Stimulated activated CD8-positive, alpha-beta memory T cell treated with anti-CD3 and anti-CD28 coated beads, Interleukin-2, amount 100 ng/mL, for 1 hour (primary cell): ENCODE data around the gene KDM2B.

Source experiments
- DNase-seq, 2 donors: peaks; one replicate each; pipeline ENCODE4 v3.0.0-alpha.2; 2020; ENCODE audit warnings: low read depth in 2 of 2

KDM2B gene

DNA sequence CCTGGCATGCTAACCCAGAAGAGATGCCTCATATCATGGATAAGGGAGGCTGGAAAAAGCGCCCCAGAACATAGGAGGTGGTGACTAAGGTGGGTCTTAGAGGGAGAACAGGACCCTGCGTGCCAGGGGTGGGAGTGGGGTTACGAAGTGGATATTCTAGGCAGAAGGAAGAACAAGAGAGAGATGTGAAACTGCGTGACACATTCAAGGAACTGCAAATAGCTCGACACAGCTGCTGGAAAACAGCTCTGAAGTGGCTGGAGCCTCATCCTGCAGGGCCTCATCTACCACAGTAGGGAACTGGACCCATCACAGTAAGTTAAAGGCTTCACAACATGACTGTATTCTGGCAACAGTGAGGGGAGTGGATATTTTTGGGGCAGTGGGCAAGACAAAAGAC, 119.8 kb downstream of the KDM2B start:
- no peak for DNase-seq

DNA sequence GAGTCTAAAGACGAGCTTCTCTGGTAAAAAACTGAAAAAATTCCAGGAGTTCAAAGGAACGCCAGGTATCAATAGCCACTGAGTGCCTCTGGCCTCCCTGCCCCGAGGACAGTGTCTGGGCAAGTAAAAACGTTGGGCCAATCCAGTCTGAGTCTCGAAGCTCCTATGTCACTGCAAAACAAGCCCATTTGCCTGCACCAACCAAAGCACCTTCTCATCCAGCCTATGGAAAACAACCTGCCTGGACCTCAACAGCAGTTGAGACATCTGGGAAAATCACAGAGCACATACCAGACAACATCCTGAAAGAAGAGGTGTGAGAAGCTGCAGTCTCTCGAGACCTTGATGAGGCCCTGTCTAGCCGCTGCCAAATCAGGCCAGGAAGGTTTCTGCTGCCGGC, 124.3 kb downstream of the KDM2B start:
- DNase-seq = no peak

DNA sequence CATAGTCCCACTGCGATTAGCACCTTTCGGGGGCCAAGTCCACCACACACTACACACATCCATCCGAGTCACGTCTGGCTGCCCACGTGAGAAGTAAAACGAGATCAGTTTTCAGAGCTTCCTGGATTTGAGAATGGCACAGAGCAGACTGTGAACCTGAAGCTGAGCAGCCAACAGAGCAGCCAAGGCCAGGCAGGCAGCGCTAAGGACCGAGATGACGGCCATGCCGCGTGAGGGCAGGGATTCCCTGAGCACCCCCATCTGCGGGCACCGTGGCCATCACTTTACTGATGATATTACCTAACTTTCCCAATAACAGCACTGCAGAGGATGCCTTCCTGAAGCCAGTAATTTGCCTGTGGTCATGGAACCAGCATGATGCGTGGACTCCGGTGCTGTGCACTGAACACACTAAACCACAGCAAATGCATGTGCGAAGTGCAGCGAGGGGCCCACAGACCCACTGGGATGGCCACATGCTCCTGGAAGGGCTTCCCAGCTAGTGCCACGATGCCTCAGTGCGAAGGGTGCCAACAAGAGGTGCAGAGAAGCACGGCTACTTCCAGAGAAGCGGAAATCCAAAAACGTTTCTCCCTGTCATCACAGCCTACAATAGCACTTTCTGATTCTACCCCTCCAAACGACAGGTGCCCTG, 124.9 kb downstream of the KDM2B start:
- DNase-seq = no peak

DNA sequence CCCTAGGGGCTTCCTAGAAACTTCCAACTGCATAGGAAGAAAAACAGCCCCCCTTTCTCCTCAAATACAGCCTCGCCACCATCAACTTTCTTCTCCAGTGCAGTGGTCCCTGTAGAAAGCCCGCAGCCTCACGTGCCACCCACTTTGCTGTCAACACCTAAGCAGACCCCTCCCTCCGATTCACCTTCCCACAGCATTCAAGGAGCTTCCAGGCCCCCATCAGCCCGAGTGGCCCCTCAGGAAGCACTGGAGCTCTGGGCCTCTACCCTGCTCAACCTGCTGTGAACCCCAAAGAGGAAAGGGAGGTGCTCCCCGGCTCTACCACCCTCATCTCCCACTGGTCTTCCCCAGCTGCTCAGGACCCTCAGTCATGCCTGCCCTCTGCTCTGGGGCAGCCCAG, 125.9 kb downstream of the KDM2B start:
- no peak for DNase-seq

DNA sequence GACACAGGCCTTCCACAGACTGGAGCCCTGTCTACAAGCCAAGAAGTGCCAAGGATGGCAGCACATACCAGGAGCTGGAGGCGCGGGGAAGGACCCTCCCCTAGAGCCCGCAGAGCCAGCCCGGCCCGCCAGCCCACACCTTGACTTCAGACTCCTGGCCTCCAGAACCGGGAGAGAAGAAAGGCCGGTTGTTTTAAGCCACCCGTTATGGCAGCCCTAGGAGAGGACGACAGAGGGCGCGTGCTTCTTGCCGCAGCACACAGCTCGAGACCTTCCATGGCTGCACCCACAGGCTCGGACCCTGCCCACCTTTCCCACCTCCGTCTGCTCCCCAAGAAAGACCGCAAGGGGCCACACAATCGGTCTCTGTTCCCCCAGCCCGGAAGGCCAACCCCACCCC, 127.2 kb downstream of the KDM2B start:
- no peak for DNase-seq

DNA sequence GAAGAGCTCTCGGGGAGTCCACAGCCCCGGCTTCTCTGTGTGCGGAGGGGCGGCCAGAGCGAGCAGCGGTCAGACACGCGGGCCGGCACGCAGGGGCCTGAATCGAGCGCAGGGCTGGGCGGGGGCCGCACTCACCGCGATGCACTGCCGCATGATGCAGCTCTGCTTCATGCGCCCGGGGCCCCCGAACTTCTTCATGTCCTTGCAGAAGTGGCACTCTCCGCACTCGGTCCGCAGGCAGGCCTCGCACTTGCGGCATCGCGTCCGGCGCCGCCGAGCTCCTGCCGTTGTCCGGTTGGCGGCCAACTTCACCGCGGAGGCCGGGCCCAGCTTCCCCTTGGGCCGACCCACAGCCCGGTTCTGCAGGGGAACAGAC, 127.8 kb downstream of the KDM2B start:
- no peak for DNase-seq

DNA sequence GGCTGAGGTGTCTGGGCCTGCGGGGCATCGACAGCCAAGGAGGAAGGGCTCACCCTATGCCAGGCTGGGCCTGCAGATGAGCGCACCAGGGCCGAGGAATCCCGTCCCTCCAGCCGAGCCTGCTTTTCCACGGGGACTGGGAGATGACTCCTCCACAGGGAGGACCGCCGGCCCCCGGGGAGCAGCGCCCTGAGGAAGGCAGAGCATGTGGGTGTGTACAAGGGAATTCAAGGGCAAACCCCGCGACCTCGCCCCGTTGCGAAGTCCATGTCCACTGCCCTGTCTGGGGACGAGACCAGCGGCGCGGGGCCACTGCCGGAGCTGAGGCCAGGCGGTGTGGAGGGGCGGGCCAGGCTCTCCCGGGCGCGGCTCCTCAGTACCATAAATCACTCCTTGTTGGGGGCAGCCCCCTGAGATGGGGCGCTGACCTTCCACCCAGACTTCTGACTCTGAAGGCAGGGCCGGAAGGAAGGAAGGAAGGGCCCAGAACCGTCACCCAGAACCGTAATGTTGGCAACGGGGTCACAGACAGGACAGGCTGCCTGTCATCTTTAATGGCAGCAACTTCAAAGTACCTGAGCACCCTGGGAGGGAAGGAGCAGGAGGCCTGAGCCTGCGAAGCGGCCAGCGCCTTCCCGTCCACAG, 128.4 kb downstream of the KDM2B start:
- no peak for DNase-seq

DNA sequence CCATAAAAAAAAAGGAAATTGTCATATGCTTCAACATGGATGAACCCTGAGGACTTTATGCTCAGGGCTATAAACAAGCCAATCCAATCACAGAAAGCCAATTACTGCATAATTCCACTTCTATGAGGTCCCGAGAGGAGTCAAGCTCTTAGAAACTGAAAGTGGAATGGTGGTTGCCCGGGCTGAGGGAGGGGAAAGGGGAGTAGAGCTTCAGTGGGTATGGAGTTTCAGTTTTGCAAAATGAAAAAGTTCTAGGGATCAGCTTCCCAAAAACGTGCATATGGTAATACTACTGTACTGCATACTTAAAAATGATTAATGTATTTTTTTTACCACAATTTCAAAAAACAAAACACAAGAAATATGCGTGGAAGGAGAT, 128.9 kb downstream of the KDM2B start:
- DNase-seq = no peak

DNA sequence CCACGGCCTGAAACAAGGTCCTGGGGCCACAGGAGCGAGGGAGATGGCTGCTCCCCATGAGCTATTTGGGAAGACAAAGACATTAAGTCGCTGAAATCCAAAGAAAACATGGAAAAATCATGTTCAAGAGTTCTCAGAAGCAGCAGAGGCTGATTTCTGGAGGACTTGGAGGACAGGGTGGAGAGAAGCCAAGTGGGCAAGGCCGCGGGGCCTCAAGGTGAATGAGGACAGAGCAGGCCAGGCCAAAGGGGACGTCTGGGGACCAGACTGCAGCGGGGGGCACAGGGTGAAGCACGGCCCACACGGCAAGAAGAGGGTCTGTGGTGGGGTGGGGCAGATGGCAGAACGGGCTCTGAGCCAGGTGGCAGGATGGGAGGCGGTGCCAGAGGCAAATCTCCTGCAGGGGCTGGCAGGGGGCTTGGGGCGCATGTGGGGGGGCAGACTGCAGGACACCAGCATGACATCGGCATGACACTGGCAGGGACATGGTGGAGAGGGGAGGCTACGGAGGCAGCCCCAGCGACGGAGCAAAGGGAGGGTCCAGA, 132.0 kb downstream of the KDM2B start:
- no peak for DNase-seq

DNA sequence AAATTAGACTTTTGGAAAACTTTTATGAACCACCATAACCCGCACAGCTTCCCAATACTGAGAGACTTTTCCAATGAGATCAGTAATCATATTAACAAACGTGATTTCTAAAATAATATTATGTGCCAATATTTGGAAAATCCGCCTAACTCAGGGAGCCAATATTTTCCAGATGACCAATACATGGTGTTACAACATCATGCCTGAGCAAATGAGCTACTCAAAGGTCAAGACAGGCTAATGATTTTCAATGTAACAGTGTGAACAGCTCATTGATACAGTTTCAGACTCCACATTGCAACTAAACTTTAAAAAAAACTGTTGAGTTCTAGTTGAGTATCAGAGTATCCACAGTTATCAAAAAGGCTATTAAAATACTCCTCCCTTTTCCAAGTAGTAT, 134.1 kb downstream of the KDM2B start:
- no peak for DNase-seq

DNA sequence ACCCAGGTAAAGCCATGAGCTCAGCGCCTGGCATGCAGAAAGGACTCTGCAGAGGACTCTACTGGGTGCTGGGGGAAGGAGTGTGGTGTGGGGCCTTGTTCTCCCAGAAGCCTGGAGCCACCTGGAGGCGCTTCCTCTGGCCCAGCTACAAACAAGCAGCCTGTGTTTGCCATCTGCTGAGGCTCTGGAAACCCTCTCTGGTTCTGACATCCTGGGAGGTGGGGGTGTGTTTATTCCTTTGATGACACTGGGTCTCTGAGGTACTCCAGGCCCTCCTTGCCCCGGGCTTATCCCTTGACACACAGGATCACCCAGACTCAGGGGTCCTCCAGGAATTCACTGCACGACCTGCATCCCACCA, 136.0 kb downstream of the KDM2B start:
- DNase-seq = no peak

DNA sequence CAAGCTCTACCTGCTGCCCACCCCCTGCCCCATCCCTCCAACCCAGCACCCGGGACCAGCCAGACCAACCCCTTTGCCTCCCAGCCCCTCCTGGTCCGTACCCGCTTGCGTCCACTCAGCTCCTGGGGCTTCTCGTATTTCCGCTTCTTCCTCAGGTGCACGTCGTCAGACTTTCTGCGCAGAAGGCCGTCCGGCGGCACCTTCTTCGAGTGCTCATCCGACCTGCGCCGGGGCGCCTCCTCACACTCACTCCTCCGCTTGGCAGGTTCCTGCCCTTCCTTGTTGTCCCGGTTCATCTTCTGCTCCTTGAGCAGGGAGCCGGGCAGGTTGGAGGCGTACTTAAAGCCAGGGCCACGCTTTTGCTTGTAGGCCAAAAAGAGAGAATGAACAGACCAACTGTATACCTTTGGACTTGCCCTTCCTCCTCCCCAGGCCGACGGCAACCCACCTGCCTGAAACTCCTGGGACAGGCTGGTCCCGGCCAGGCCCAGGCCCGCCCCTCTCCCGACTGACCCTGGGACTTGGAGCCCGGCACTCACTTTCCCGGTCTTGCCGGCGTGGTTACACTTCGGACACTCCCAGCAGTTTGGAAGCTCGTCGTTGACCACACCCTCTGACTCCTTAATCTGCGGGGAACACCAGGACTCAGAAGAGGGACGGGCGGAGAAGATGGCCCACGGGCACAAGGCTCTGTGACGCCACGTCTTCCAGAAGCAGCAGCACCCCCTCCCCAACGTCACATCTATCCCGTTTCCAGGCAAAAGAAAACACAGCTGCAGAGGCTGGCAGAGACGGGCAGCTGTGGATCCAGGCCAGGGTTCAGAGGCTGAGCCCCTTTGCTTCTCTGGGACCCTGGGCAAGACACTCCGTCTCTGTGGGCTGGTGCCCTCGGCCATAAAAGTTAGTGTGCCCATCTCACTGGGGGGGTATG, 136.6 kb downstream of the KDM2B start:
- DNase-seq = no peak

DNA sequence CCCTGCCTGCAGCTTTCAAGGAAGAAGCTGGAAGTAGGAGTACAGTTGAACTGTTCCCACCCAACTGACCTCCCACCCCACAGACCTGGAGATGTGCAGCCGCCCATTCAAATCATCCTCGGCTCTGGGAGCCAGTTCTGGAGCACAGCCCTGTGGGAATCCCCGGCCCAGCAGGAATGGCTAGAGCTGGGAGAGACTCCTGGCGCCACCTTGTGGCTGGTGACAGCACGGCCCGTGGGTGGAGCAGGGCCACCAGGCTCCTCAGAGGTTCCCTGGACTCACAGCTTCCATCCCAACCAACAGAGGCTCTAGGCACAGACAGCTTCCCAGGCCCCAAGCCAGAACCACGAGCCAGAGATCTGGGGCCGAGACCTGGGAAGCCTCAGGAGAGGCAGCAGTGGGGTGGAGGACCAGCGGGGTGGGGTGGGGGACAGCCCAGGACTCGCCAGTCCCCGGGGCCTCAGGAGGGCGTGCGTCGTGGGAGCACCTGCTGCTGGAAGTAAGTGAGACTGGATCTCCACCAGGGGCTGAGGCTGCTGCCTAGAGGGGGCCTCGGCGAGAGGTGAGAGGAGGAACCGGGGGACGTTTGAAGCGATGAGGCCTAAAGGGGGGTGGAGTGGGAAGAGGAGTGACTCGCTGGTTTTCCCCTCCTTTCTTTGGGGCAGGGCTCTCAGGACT, 137.5 kb downstream of the KDM2B start:
- DNase-seq = peak; percentile 24 to 48

DNA sequence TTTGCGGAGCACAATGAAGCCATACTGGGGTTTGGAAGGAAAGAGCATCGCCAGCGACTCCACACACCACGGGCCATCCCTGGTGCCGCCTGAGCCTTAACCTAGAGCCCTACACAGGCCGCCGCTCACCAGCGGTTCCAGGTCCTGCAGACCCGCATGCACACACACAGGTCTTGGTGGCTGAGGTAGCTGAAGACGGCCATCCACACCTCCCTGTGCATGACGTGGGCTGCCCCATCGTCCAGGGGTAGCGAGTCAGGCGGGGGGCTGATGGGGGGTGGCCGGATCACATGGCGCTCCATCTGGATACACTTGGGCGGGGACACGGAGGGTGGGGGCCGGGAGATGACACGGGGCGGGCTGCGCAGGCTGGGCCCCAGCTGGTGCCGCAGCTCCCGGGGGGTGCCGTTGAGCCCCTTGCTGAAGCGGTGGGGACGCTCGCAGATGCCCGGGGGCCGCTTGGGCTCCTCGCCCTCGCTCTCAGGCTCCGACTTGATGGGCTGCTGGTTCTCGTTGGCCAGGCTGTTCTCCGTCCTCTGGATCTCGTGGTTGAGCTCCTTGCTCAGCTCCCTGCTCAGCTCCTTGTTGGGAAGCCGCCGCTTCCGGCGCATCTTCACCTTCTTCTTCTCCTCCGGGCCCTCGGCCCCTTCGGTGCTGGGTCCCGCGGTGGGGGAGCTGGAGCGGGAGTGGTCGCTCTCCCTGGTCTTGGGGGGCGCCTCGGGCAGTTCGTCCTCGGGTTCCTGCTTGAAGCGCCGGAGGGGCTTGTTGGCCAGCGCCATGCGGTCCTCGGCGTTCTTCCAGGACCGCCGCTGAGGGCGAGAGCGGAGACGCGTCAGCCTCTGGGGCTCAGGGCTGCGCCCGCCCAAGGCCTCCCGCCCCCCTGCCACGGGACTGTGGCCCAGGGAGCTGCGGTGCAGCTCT, 138.5 kb downstream of the KDM2B start:
- DNase-seq = no peak

DNA sequence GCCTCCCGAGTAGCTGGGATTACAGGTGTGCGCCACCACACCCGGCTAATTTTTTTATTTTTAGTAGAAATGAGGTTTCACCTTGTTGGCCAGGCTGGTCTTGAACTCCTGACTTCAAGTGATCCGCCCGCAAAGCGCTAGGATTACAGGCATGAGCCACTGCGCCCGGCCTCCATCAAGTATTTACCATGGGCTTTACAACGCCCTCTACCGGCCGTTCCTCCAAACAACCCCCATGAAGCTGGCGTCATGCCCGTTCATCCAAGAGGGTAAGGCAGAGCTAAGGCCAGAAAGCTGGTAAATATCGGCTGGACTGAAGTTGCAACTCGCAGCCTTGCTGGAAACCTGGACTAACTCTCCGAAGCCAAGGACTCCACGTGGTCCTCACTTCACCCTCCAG, 139.3 kb downstream of the KDM2B start:
- no peak for DNase-seq

DNA sequence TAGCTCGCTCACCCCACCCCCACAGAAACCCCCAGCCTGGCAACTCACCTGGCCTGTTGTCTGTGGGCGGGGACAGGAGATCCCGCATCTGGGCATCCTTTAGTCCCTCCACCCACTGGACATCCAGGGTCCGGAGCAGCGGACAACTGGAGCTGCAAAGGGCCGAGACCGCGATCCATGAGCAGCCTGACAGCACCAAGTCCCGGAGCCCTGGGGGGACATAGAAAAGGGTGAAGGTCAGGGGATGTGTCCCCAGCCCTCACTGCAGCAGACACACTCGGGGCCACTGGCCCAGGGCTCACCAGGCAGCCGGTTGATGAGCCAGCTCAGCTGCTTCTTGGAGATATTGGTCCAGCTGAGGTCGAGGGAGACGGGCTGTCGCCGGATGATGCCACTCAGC, 140.1 kb downstream of the KDM2B start:
- DNase-seq = no peak

DNA sequence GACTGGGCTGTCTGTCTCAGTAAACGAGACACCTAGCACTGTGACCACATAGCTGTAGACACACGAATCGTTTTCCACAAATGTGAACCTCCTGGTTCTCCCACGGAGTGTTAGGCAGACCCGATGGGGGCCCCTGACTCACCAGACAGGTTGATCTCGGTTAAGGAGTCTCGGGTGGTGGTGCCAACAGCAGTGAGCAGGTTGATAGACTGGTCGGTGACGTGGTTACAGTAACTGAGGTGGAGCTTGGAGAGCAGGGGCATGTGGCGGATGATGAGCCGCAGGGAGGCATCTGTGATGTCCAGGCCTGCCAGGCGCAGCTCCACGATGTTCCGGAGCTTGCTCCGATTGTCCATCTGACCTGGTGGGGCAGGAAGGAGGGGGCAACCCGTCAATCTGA, 141.1 kb downstream of the KDM2B start:
- no peak for DNase-seq

DNA sequence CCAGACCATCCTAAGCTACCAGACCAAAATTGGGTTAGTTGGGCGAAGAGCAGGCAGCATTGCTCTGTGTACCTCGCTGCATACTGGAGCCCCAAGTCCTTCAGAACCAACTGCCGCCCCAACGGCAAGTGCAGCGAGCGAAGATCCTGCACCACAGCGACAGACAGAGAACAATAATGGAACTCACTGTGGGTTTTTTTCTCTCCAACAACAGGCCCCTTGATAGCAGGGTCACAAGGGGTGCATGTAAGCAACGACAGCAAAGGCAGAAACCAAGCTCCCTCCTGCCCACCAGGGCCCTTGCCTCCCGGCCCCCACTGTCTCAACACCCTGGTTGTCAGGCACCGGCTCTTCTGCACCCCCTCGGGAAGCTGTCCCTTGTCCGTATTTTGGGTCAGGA, 141.9 kb downstream of the KDM2B start:
- DNase-seq = no peak

DNA sequence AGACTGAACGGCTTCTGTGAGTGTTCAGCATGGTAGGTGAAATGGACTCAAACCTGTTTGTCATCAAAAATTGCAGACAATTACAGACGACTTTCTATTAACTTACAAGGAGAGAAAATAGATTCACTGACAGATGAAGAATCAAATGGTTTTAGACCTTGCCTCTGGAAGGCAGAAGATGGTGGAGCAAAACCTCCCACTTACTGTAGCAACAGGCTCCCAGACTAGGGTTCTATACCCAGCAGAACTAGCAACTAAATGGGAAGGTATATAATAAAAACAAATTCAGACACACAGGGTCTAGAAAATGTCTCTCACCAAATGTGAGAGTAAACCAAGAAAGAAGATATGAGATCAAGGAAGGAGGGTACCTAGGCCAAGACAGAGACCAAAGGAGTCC, 144.1 kb downstream of the KDM2B start:
- no peak for DNase-seq

DNA sequence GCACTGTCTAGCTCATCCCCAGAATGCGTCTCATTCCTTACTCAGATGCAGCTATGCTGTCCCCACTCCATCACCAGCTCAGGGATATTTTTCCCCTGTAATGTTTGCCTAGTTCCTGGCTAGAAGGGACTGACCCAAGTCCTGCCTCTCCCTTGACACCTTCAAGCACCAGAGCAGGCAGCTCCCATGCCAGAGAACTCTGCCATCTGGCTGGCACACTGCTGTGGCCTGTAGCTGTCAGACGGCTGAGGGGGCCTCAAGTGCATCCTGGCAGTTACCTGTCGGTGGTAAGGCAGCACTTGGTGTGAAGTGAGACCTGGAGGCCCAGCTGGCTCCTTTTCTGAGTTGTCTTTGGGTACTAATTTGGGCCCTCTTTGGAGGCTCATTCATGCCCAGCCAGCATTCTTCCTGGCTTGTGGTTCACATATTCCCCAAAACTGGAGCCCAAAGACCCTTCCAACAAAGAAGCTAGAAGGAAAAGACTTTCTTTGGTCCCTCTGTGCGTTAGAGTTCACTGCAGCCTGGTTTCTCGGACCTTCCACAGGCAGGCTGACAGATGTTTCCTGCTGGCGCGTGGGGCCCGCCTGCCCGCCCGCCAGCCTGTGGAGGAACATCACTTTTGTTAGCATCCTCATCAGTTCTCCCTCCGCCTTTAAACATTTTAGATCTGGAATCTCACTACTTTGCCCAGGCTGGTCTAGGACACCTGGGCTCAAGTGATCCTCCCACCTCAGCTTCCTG, 147.9 kb downstream of the KDM2B start:
- DNase-seq = no peak
